AG20443 (cell line): ENCODE data around the gene JUND.
A peak's percentile ranks its signal among the peaks of the same experiment; 100 is the strongest.

Experiments used
- DNase-seq: peaks from one replicate; pipeline ENCODE4 v3.0.0; 2012; ENCODE audit warnings: low spot score, mixed read lengths

JUND gene

GRCh38 chr19:18308051-18308947 is 26.9 kb upstream of the JUND start:
- DNase-seq: no peak

GRCh38 chr19:18307271-18307681 is 25.9 kb upstream of the JUND start:
- no peak for DNase-seq

GRCh38 chr19:18306888-18307260 is 25.5 kb upstream of the JUND start:
- DNase-seq: no peak

- DNase-seq: no peak
Observed at GRCh38 chr19:18306209-18306887, 24.9 kb upstream of the JUND start.

- peak; percentile 94 for DNase-seq
Observed at GRCh38 chr19:18304458-18305310, 23.3 kb upstream of the JUND start.

GRCh38 chr19:18304208-18304457 is 22.7 kb upstream of the JUND start:
- no peak for DNase-seq

- no peak for DNase-seq
Observed at GRCh38 chr19:18301718-18302111, 20.3 kb upstream of the JUND start.

- peak; percentile 89 for DNase-seq
Observed at GRCh38 chr19:18300930-18301717, 19.7 kb upstream of the JUND start.

GRCh38 chr19:18299654-18300053 is 18.2 kb upstream of the JUND start:
- no peak for DNase-seq

GRCh38 chr19:18298601-18299000 is 17.2 kb upstream of the JUND start:
- no peak for DNase-seq

GRCh38 chr19:18297308-18297707 is 15.9 kb upstream of the JUND start:
- no peak for DNase-seq

- DNase-seq: no peak
Observed at GRCh38 chr19:18295034-18295451, 13.6 kb upstream of the JUND start.

GRCh38 chr19:18294467-18294864 is 13.0 kb upstream of the JUND start:
- no peak for DNase-seq

- DNase-seq: no peak
Observed at GRCh38 chr19:18293642-18294466, 12.4 kb upstream of the JUND start.

GRCh38 chr19:18292810-18293641 is 11.6 kb upstream of the JUND start:
- DNase-seq: peak; percentile 72

- DNase-seq: no peak
Observed at GRCh38 chr19:18292462-18292809, 11.0 kb upstream of the JUND start.

GRCh38 chr19:18291590-18292461 is 10.4 kb upstream of the JUND start:
- peak; percentile 81 for DNase-seq

GRCh38 chr19:18291019-18291524 is 9.7 kb upstream of the JUND start:
- no peak for DNase-seq
